IPS-20b (cell line): ENCODE measurements around the gene EPHB2.

Source experiments
- H3K27ac ChIP-seq: one replicate; pipeline ENCODE4 v1.5.1; 2013; ENCODE audit warnings: low read length
- H3K27me3 ChIP-seq: 2 replicates; pipeline ENCODE4 v1.6.1; 2013; ENCODE audit warnings: mild to moderate bottlenecking, low read length, inconsistent platforms; ENCODE audit not compliant: insufficient read depth
- H3K36me3 ChIP-seq: 2 replicates; pipeline ENCODE4 v1.6.1; 2013; ENCODE audit warnings: low read depth, mild to moderate bottlenecking, inconsistent platforms, low read length, moderate library complexity; ENCODE audit not compliant: insufficient read depth
- H3K4me1 ChIP-seq: 2 replicates; pipeline ENCODE4 v1.6.1; 2013; ENCODE audit warnings: mild to moderate bottlenecking, control low read depth, inconsistent platforms, low read length, moderate library complexity; ENCODE audit not compliant: insufficient read depth
- H3K4me3 ChIP-seq: 2 replicates; pipeline ENCODE4 v1.5.1; 2013; ENCODE audit warnings: mild to moderate bottlenecking, low read length, inconsistent platforms
- H3K9ac ChIP-seq: 2 replicates; pipeline ENCODE4 v1.6.1; 2013; ENCODE audit warnings: low read depth, mild to moderate bottlenecking, inconsistent platforms, low read length, moderate library complexity
- H3K9me3 ChIP-seq: 2 replicates; pipeline ENCODE4 v1.6.1; 2013; ENCODE audit warnings: mild to moderate bottlenecking, low read depth, low read length, inconsistent platforms; ENCODE audit not compliant: insufficient read depth

Gene EPHB2

GRCh38 chr1:22953740-22954141 lies 243.1 kb downstream of the EPHB2 start:
- Histone ChIP-seq H3K9ac (no peak overlapping the region), H3K27ac (no peak overlapping the region), H3K36me3 (no peaks in the 10 kb centered on the region), H3K4me3 (no peak overlapping the region), H3K9me3 (no peaks in the 10 kb centered on the region), H3K27me3 (peaks cover 33% of the 10 kb centered on the region; the same call in 1 of the 2 replicates), H3K4me1 (no peaks in the 10 kb centered on the region)

GRCh38 chr1:22955146-22955545 lies 244.5 kb downstream of the EPHB2 start:
- H3K27ac ChIP-seq = no peak overlapping the region
- H3K27me3 ChIP-seq = peaks cover 33% of the 10 kb centered on the region; the same call in 1 of the 2 replicates
- no peaks in the 10 kb centered on the region for H3K36me3 ChIP-seq
- no peak overlapping the region for H3K9ac ChIP-seq
- no peaks in the 10 kb centered on the region for H3K9me3 ChIP-seq
- H3K4me1 ChIP-seq = no peaks in the 10 kb centered on the region
- H3K4me3 ChIP-seq = no peak overlapping the region

- Histone ChIP-seq H3K27me3 (peaks cover 30% of the 10 kb centered on the region; the same call in 1 of the 2 replicates), H3K27ac (no peak overlapping the region), H3K9me3 (no peaks in the 10 kb centered on the region), H3K36me3 (no peaks in the 10 kb centered on the region), H3K4me1 (no peaks in the 10 kb centered on the region), H3K4me3 (no peak overlapping the region), H3K9ac (no peak overlapping the region)
Measured at GRCh38 chr1:22957066-22957465, 246.4 kb downstream of the EPHB2 start.

- Histone ChIP-seq H3K27me3 (peaks cover 17% of the 10 kb centered on the region; the same call in 1 of the 2 replicates), H3K4me3 (no peak overlapping the region), H3K36me3 (no peaks in the 10 kb centered on the region), H3K27ac (no peak overlapping the region), H3K9ac (no peak overlapping the region), H3K4me1 (no peaks in the 10 kb centered on the region), H3K9me3 (no peaks in the 10 kb centered on the region)
Measured at GRCh38 chr1:22958556-22958955, 247.9 kb downstream of the EPHB2 start.

GRCh38 chr1:22959545-22960360 lies 249.1 kb downstream of the EPHB2 start:
- H3K9me3 ChIP-seq = no peaks in the 10 kb centered on the region
- H3K36me3 ChIP-seq = no peaks in the 10 kb centered on the region
- H3K27ac ChIP-seq = no peak overlapping the region
- H3K9ac ChIP-seq = no peak overlapping the region
- H3K4me3 ChIP-seq = no peak overlapping the region
- H3K4me1 ChIP-seq = no peaks in the 10 kb centered on the region
- H3K27me3 ChIP-seq = peaks cover 5% of the 10 kb centered on the region; the same call in 1 of the 2 replicates

- Histone ChIP-seq H3K27ac (no peak overlapping the region), H3K4me3 (no peak overlapping the region), H3K36me3 (no peaks in the 10 kb centered on the region), H3K27me3 (no peaks in the 10 kb centered on the region; the same call in 1 of the 2 replicates), H3K9me3 (no peaks in the 10 kb centered on the region), H3K4me1 (no peaks in the 10 kb centered on the region), H3K9ac (no peak overlapping the region)
Measured at GRCh38 chr1:22962558-22962957, 251.9 kb downstream of the EPHB2 start.

GRCh38 chr1:22963044-22963677 lies 252.5 kb downstream of the EPHB2 start:
- Histone ChIP-seq H3K36me3 (no peaks in the 10 kb centered on the region), H3K27ac (no peak overlapping the region), H3K4me3 (no peak overlapping the region), H3K4me1 (no peaks in the 10 kb centered on the region), H3K9me3 (no peaks in the 10 kb centered on the region), H3K9ac (no peak overlapping the region), H3K27me3 (no peaks in the 10 kb centered on the region; the same call in 1 of the 2 replicates)

- H3K9ac ChIP-seq = no peak overlapping the region
- no peak overlapping the region for H3K27ac ChIP-seq
- no peak overlapping the region for H3K4me3 ChIP-seq
- H3K36me3 ChIP-seq = no peaks in the 10 kb centered on the region
- no peaks in the 10 kb centered on the region for H3K9me3 ChIP-seq
- no peaks in the 10 kb centered on the region for H3K4me1 ChIP-seq
- H3K27me3 ChIP-seq = no peaks in the 10 kb centered on the region; the same call in none of the 2 replicates
Measured at GRCh38 chr1:22966309-22966708, 255.7 kb downstream of the EPHB2 start.

GRCh38 chr1:22967833-22968232 lies 257.2 kb downstream of the EPHB2 start:
- no peak overlapping the region for H3K4me3 ChIP-seq
- no peaks in the 10 kb centered on the region for H3K4me1 ChIP-seq
- H3K9me3 ChIP-seq = no peaks in the 10 kb centered on the region
- no peak overlapping the region for H3K27ac ChIP-seq
- H3K27me3 ChIP-seq = no peaks in the 10 kb centered on the region; the same call in none of the 2 replicates
- H3K36me3 ChIP-seq = no peaks in the 10 kb centered on the region
- no peak overlapping the region for H3K9ac ChIP-seq

GRCh38 chr1:22969304-22969709 lies 258.7 kb downstream of the EPHB2 start:
- no peak overlapping the region for H3K27ac ChIP-seq
- H3K9me3 ChIP-seq = no peaks in the 10 kb centered on the region
- no peak overlapping the region for H3K4me3 ChIP-seq
- no peaks in the 10 kb centered on the region for H3K36me3 ChIP-seq
- no peak overlapping the region for H3K9ac ChIP-seq
- no peaks in the 10 kb centered on the region; the same call in none of the 2 replicates for H3K27me3 ChIP-seq
- H3K4me1 ChIP-seq = no peaks in the 10 kb centered on the region

- H3K4me1 ChIP-seq = no peaks in the 10 kb centered on the region
- H3K27me3 ChIP-seq = no peaks in the 10 kb centered on the region; the same call in none of the 2 replicates
- H3K9me3 ChIP-seq = no peaks in the 10 kb centered on the region
- no peak overlapping the region for H3K27ac ChIP-seq
- no peak overlapping the region for H3K9ac ChIP-seq
- H3K4me3 ChIP-seq = no peak overlapping the region
- no peaks in the 10 kb centered on the region for H3K36me3 ChIP-seq
Measured at GRCh38 chr1:22970096-22970495, 259.5 kb downstream of the EPHB2 start.
